Right lobe of liver (tissue), 6 donors: Measurements from ENCODE around the gene TMEM127. TPM values are rescaled to one million over a fixed set of nuclear protein-coding genes. Genes with fewer than 3 reads are reported as not detected.

Experiments
- ATAC-seq, 4 donors: fragments of 200-7000 bp; cut with Tn5 transposase; one replicate each; pipeline ENCODE4 v1.9.1; 2020; ENCODE audit warnings: mild to moderate bottlenecking in 4 of 4, moderate library complexity in 4 of 4
- DNase-seq, 3 donors: peaks; one replicate each; pipeline ENCODE4 v3.0.0-alpha.2; 2020
- H3K27ac ChIP-seq, 3 donors: fragments of 200-600 bp; one replicate each; pipeline ENCODE4 v1.8.0; 2022
- H3K27me3 ChIP-seq, 2 donors: fragments of 200-600 bp; one replicate each; pipeline ENCODE4 v1.8.0; 2022
- H3K36me3 ChIP-seq, 4 donors: fragments of 200-600 bp; sonication (generic) in 1 of 4; one replicate each; pipeline versions ENCODE4 v1.5.1 to v1.8.0; 2017 to 2022; ENCODE audit warnings: control low read depth in 1 of 4
- H3K4me1 ChIP-seq, 4 donors: fragments of 200-600 bp; sonication (generic) in 1 of 4; one replicate each; pipeline versions ENCODE4 v1.5.1 to v1.8.0; 2017 to 2022; ENCODE audit warnings: control low read depth in 1 of 4
- H3K4me3 ChIP-seq, 3 donors: fragments of 200-600 bp; one replicate each; pipeline ENCODE4 v1.8.0; 2022
- H3K9me3 ChIP-seq, 4 donors: fragments of 200-600 bp; sonication (generic) in 1 of 4; one replicate each; pipeline versions ENCODE4 v1.5.1 to v1.8.0; 2017 to 2022; ENCODE audit warnings: control low read depth in 1 of 4
- POLR2A ChIP-seq: fragments of 450-650 bp; IDR thresholded peaks from one replicate; pipeline ENCODE4 v1.6.1; 2017; ENCODE audit warnings: antibody characterized with exemption, mild to moderate bottlenecking
- WGBS: methylation state at CpG from one replicate; pipeline ENCODE4 v1.1.6; 2018; ENCODE audit warnings: low coverage, low lambda C conversion rate; ENCODE audit not compliant: insufficient coverage; ENCODE audit errors: missing lambda C conversion rate; 5-methylcytosine and 5-hydroxymethylcytosine counted together
- intact Hi-C, 2 donors: fragments of 100-400 bp; cut with DNase I; formaldehyde crosslinking; loops; one replicate each; pipeline versions ENCODE4 v1.11.2 to v1.14.1; 2022
- total RNA-seq, 6 experiments: library from RNA; depleted of rRNA in 2 of 6; stranded (reverse); fragments of >200 nt in 2 of 6; fragmentation: NEBNext Ultra II Directional in 3 of 6; extraction: Animal tissue kit (Norgen Biotek cat#: 25700) in 3 of 6; gene quantifications; one replicate each; pipeline versions ENCODE4 v1.1.0 to v1.2.4, GENCODE V29; 2016 to 2023
- TF ChIP-seq, protein P1 (sequence below), 4 donors: fragments of 200-600 bp in 3 of 4; fragments of 450-650 bp in 1 of 4; IDR thresholded peaks; one replicate each; pipeline versions ENCODE4 v1.5.1 to v1.8.0; 2016 to 2022; ENCODE audit warnings: antibody characterized with exemption in 4 of 4, mild to moderate bottlenecking in 2 of 4
- donor health status: DM: no; HTN: yes; CAD: no.
- donor health status: DM: no; HTN: no; CAD: no.
- donor health status: DM: no; HTN: no; CAD: no.
- donor health status: DM: no; HTN: yes; CAD: no.
- donor health status: DM: no; HTN: yes; CAD: no.

TMEM127 gene
- total RNA-seq, 6 experiments from 2014 or later: 28.3 to 42.6 (median 32.8) TPM

DNA sequence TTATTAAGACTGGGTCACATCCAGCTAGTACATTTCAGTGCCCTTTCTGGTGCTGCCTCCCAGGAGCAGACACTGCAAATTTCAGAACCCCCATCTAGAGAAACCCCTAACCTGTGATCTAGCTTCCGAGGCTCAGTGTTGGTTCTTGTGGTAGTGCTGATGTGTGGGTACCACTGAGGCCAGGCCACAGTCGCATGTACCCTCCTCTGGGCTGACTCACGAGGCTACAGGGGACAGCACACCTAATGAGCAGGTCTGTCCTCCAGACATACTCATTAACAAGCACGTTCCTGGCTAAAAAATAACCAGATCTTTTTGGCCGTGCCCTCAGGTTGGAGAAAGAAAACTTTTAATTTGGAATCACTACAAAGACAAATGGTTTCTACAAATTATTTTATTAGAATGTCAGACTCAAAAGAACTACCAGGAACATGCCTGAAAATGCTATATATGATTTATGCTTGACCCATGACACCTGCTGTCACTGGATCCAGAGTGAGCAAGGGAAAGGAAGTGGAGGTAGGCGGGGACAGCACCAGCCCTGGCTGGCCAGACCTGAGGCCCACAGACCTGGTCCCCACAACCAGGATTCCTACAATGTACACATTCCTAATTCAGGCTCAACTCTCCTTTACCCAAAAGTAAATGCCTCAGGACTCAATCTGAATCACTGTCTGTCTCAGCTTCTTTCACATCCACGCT is 8.7 kb upstream of the TMEM127 start:
- TF ChIP-seq, protein P1, sequence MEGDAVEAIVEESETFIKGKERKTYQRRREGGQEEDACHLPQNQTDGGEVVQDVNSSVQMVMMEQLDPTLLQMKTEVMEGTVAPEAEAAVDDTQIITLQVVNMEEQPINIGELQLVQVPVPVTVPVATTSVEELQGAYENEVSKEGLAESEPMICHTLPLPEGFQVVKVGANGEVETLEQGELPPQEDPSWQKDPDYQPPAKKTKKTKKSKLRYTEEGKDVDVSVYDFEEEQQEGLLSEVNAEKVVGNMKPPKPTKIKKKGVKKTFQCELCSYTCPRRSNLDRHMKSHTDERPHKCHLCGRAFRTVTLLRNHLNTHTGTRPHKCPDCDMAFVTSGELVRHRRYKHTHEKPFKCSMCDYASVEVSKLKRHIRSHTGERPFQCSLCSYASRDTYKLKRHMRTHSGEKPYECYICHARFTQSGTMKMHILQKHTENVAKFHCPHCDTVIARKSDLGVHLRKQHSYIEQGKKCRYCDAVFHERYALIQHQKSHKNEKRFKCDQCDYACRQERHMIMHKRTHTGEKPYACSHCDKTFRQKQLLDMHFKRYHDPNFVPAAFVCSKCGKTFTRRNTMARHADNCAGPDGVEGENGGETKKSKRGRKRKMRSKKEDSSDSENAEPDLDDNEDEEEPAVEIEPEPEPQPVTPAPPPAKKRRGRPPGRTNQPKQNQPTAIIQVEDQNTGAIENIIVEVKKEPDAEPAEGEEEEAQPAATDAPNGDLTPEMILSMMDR (IDR thresholded peaks at IDR 0.05): no peak
- no peak for TF ChIP-seq POLR2A
- H3K9me3 ChIP-seq: no peaks in the 10 kb centered on the region
- intact Hi-C loops: no loop called here
- H3K36me3 ChIP-seq: peaks cover 5 to 84% (median 37%) of the 10 kb centered on the region in 4 donors
- 47% methylated on average over 5 of the region's 7 CpGs for WGBS
- ATAC-seq: peak in 1 of 4 donors; percentile 17
- no peak overlapping the region for H3K27ac ChIP-seq
- no peak overlapping the region for H3K4me3 ChIP-seq
- DNase-seq: no peak
- no peaks in the 10 kb centered on the region for H3K4me1 ChIP-seq
- H3K27me3 ChIP-seq: no peaks in the 10 kb centered on the region

DNA sequence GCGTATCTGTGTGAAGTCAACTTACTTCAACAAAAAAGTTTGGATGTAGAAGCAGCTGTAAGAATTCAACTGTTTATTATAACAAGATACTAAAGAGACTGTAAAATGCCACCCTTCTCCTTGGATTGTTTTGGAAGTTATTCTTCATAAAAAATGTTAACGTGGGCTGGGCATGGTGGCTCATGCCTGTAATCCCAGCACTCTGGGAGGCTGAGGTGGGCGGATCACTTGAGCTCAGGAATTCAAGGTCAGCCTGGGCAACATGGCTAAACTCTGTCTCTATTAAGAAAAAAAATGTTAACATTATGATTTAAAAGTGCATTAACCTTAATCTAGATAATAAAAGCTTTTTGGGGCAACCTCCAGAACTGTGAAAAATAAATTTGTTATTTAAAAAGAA is 8.0 kb upstream of the TMEM127 start:
- H3K4me3 ChIP-seq: no peak overlapping the region
- no peak overlapping the region for H3K27ac ChIP-seq
- DNase-seq (no peak), ATAC-seq (no peak)
- TF ChIP-seq, protein P1 (IDR thresholded peaks at IDR 0.05): no peak
- TF ChIP-seq POLR2A: no peak
- no peaks in the 10 kb centered on the region for H3K9me3 ChIP-seq
- H3K36me3 ChIP-seq: peaks cover 5 to 84% (median 32%) of the 10 kb centered on the region in 4 donors
- H3K4me1 ChIP-seq: no peaks in the 10 kb centered on the region
- H3K27me3 ChIP-seq: no peaks in the 10 kb centered on the region
- intact Hi-C loops: no loop called here
- WGBS: 77% methylated on average over 3 of the region's 3 CpGs

DNA sequence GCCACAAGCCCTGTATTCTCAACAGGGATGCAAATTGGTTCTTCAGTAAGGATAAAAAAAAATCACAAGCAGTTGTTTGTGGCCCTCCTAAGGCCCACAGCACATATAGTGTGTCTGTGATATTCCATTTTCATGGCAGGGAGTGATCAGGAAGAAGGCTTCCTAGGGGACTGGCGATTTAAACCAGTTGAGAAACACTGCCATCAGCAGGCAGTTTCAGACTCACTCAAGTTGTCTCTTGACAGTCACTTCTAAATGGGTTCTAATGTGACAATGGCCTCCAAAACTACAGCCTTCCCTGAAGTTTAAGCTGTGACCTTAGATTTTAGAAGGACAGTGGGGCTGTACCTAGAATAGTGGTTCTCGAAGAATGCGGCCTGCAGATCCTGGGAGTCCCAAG is 6.2 kb upstream of the TMEM127 start:
- DNase-seq: no peak
- no peak overlapping the region for H3K4me3 ChIP-seq
- H3K4me1 ChIP-seq: peaks cover 0 to 3% (median 0%) of the 10 kb centered on the region in 4 donors
- intact Hi-C loops: no loop called here
- peaks cover 4 to 79% (median 25%) of the 10 kb centered on the region in 4 donors for H3K36me3 ChIP-seq
- TF ChIP-seq, protein P1 (IDR thresholded peaks at IDR 0.05): peak in 1 of 4 donors; percentile 7
- no peak for TF ChIP-seq POLR2A
- WGBS: 100% methylated on average over 1 of the region's 3 CpGs
- peak; percentile 34 to 47 (median 41) for ATAC-seq
- no peak overlapping the region for H3K27ac ChIP-seq
- H3K27me3 ChIP-seq: no peaks in the 10 kb centered on the region
- no peaks in the 10 kb centered on the region for H3K9me3 ChIP-seq

DNA sequence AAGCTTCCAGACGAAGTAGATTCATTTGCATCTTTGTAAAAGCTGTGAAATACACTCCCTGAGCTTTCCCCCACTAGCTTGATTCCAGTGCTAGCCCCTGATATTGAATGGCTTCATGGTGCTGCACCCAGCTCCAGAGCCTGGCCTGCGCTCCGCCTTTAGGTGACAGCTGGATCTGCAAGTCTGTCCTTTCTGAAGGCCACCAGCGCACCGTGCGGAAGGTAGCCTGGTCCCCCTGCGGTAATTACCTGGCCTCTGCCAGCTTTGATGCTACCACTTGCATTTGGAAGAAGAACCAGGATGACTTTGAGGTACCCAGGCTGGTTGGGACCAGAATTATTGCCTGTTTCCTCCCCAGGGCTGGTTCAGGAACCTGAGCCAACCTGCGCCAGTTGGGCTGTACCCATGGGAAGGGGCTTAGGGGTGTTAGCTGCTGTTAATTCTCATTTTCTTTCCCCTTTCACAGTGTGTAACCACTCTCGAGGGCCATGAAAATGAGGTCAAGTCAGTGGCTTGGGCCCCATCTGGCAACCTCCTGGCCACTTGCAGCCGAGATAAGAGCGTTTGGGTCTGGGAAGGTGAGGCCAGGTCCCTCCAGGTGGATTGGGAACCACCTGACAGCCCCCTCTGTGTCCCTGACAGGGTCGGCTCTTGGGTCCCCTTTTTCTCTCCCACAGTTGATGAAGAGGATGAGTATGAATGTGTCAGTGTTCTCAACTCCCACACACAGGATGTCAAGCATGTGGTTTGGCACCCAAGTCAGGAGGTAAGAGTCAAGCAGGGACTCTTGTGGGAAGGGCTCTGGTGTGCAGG is 1.6 kb upstream of the TMEM127 start:
- TF ChIP-seq, protein P1 (IDR thresholded peaks at IDR 0.05): peak in 3 of 4 donors; percentile 10 to 36 (median 20)
- no peak for TF ChIP-seq POLR2A
- Histone ChIP-seq H3K36me3 (peaks cover 0 to 42% (median 15%) of the 10 kb centered on the region in 4 donors), H3K4me1 (peaks cover 0 to 26% (median 10%) of the 10 kb centered on the region in 4 donors), H3K4me3 (peak overlapping the region; percentile 95 to 98 (median 97)), H3K27me3 (no peaks in the 10 kb centered on the region), H3K9me3 (no peaks in the 10 kb centered on the region), H3K27ac (no peak overlapping the region)
- peak in 1 of 3 donors; percentile 47 for DNase-seq
- WGBS: 53% methylated on average over 4 of the region's 12 CpGs
- intact Hi-C loops: no loop called here
- no peak for ATAC-seq
